Neural progenitor cell (in vitro differentiated cells): ENCODE results near the gene GMDS.

Experiments
- CTCF ChIP-seq: fragments of 200-600 bp; sonication (generic); IDR thresholded peaks from 2 replicates; pipeline ENCODE4 v1.5.1; 2017; ENCODE audit warnings: antibody characterized with exemption, mild to moderate bottlenecking
- EZH2 ChIP-seq: fragments of 200-600 bp; sonication (generic); IDR thresholded peaks from 2 replicates; pipeline ENCODE4 v1.6.1; 2017; ENCODE audit warnings: antibody characterized with exemption, mild to moderate bottlenecking, moderate library complexity

- TF ChIP-seq CTCF (no peak), EZH2 (no peak)
These were observed 645.9 kb downstream of the GMDS start for GRCh38 chr6:1599469-1599868.
